Neural progenitor cell (in vitro differentiated cells): ENCODE measurements around the gene PAXX.

Experiments used
- CTCF ChIP-seq: fragments of 200-600 bp; sonication (generic); IDR thresholded peaks from 2 replicates; pipeline ENCODE4 v1.5.1; 2017; ENCODE audit warnings: antibody characterized with exemption, mild to moderate bottlenecking
- EZH2phosphoT487 ChIP-seq: fragments of 200-600 bp; sonication (generic); IDR thresholded peaks from 2 replicates; pipeline ENCODE4 v1.6.1; 2017; ENCODE audit warnings: antibody characterized with exemption

GRCh38 chr9:136981588-136982231, 10.5 kb upstream of the PAXX start:
- TF ChIP-seq CTCF (no peak), EZH2phosphoT487 (no peak)
